DOHH2 (cell line): Measurements from ENCODE around the gene PIK3CG.

Source experiments
- CTCF ChIP-seq: fragments of 200-600 bp; sonication (generic); IDR thresholded peaks from one replicate; pipeline ENCODE4 v1.5.1; 2014; ENCODE audit warnings: antibody characterized with exemption, mild to moderate bottlenecking, low read depth, low read length; ENCODE audit not compliant: poor library complexity, severe bottlenecking
- EZH2phosphoT487 ChIP-seq: fragments of 200-600 bp; sonication (generic); IDR thresholded peaks from 2 replicates; pipeline ENCODE4 v1.6.1; 2017; ENCODE audit warnings: borderline replicate concordance, mild to moderate bottlenecking, antibody characterized with exemption, low read length, moderate library complexity, mixed read lengths

- TF ChIP-seq CTCF (no peak), EZH2phosphoT487 (no peak)
Observed at GRCh38 chr7:106827626-106828025, 37.5 kb upstream of the PIK3CG start.
